Measurements from ENCODE around the gene MLF2. TPM values are rescaled to one million over a fixed set of nuclear protein-coding genes. Genes with fewer than 3 reads are reported as not detected.

The MLF2 gene
- total and polyA plus RNA-seq, 2 of the 13 experiments (the other 11 are each of a cell fraction or from before 2014, with no cell fraction given): 88.1 to 167 TPM

- no peak for TF ChIP-seq MTERF4 (CRISPR knock-in tag; IDR thresholded peaks at IDR 0.05)
- no peak for TF ChIP-seq ZNF234 (CRISPR knock-in tag; conservative IDR thresholded peaks at IDR 0.05)
- no peak for TF ChIP-seq ZNF547 (CRISPR knock-in tag; IDR thresholded peaks at IDR 0.05)
- peak; percentile 36 for TF ChIP-seq MED8 (CRISPR knock-in tag; IDR thresholded peaks at IDR 0.05; ENCODE audit: insufficient replicate concordance)
- peak; percentile 62 for TF ChIP-seq TEAD3 (CRISPR knock-in tag; optimal IDR thresholded peaks at IDR 0.05; ENCODE audit: borderline replicate concordance)
- TF ChIP-seq ZIK1 (CRISPR knock-in tag; IDR thresholded peaks at IDR 0.05; ENCODE audit: borderline replicate concordance, low read depth): no peak
- TF ChIP-seq NR3C1 (CRISPR knock-in tag; IDR thresholded peaks at IDR 0.05): no peak
- no peak for TF ChIP-seq ZNF354B (CRISPR knock-in tag; IDR thresholded peaks at IDR 0.05)
- no peak for TF ChIP-seq DMAP1 (CRISPR knock-in tag; IDR thresholded peaks at IDR 0.05)
- TF ChIP-seq MYC (CRISPR knock-in tag; IDR thresholded peaks at IDR 0.05; ENCODE audit: borderline replicate concordance): peak; percentile 17; the same call in 1 of the 2 replicates
- no peak for TF ChIP-seq KDM6A (CRISPR knock-in tag; IDR thresholded peaks at IDR 0.05; ENCODE audit: low read depth)
- TF ChIP-seq ATF1 (CRISPR knock-in tag; IDR thresholded peaks at IDR 0.05): peak; percentile 43; the same call in 1 of the 2 replicates
- TF ChIP-seq HNRNPL (IDR thresholded peaks at IDR 0.05; ENCODE audit: low read depth, low read length): no peak
- peak; percentile 72; the same call in 1 of the 2 replicates for TF ChIP-seq IKZF5 (CRISPR knock-in tag; IDR thresholded peaks at IDR 0.05)
- peak; percentile 69; the same call in 1 of the 2 replicates for TF ChIP-seq TARDBP (CRISPR knock-in tag; IDR thresholded peaks at IDR 0.05)
- peak; percentile 38; the same call in 1 of the 2 replicates for TF ChIP-seq ARID4A (CRISPR knock-in tag; IDR thresholded peaks at IDR 0.05; ENCODE audit: borderline replicate concordance)
- no peak for TF ChIP-seq ZNF644 (CRISPR knock-in tag; IDR thresholded peaks at IDR 0.05; ENCODE audit: low read depth)
- no peak for TF ChIP-seq ZNF883 (CRISPR knock-in tag; IDR thresholded peaks at IDR 0.05; ENCODE audit: not compliant biosample characterization)
- peak; percentile 74; the same call in 1 of the 2 replicates for TF ChIP-seq NFIC (IDR thresholded peaks at IDR 0.05; ENCODE audit: low read length)
- no peak for TF ChIP-seq FOXA1 (IDR thresholded peaks at IDR 0.05)
- TF ChIP-seq FOXA1 (CRISPR knock-in tag; IDR thresholded peaks at IDR 0.05): peak; percentile 90
- 0 out of 2 replicates have a peak, but pooled peaks have one; percentile 51 for TF ChIP-seq ZFP37 (CRISPR knock-in tag; IDR thresholded peaks at IDR 0.05; ENCODE audit: borderline replicate concordance)
- peak; percentile 85; the same call in 1 of the 2 replicates for TF ChIP-seq FOXJ3 (CRISPR knock-in tag; IDR thresholded peaks at IDR 0.05; ENCODE audit: borderline replicate concordance)
These were observed 22.5 kb upstream of the MLF2 start (continued) for GRCh38 chr12:6775185-6776174.
